Stimulated activated CD8-positive, alpha-beta memory T cell treated with anti-CD3 and anti-CD28 coated beads, Interleukin-7, amount 100 ng/mL, for 1 hour (primary cell): ENCODE data around the gene SYNGR3.

Source experiments
- DNase-seq, 2 donors: peaks; one replicate each; pipeline ENCODE4 v3.0.0-alpha.2; 2020; ENCODE audit warnings: low read depth in 2 of 2

The SYNGR3 gene

DNA sequence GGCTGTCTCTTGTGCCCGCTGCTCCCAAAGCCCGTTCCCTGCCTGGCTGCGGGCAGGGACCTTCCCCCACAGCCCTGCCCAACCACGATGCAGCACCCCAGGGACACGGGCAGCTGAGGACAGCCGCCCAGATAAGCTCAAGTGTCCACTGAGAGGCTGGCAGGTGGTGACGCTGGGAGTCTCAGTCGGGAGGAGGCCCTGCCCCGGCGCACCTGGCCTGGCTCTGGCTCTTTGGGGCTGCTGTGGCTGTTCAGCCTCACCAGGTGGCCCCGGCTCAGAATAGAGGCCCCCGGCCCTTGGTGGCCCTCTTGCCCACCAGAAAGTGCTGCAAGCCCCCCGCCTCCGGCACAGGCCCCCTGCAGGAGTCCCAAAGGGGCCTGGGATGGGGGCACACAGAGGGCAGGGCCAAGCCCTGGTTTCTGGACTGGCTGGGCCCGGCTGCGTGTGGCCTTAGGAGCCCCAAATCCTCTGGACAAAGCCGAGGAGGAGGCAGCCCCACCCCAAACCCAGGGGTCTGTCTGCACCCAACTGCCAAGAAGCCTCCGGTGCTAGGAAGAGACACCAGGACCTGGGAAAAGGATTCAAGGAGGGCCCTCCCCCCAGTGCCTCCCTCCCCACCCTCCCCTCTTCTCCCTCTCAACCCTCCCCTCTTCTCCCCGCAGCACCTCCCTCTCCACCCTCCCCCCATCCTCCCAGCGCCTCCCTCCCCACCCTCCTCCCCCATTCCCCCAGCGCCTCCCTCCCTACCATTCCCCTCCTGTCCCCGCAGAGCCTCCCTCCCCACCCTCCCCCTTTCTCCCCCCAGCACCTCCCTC, 52.6 kb downstream of the SYNGR3 start:
- no peak for DNase-seq

DNA sequence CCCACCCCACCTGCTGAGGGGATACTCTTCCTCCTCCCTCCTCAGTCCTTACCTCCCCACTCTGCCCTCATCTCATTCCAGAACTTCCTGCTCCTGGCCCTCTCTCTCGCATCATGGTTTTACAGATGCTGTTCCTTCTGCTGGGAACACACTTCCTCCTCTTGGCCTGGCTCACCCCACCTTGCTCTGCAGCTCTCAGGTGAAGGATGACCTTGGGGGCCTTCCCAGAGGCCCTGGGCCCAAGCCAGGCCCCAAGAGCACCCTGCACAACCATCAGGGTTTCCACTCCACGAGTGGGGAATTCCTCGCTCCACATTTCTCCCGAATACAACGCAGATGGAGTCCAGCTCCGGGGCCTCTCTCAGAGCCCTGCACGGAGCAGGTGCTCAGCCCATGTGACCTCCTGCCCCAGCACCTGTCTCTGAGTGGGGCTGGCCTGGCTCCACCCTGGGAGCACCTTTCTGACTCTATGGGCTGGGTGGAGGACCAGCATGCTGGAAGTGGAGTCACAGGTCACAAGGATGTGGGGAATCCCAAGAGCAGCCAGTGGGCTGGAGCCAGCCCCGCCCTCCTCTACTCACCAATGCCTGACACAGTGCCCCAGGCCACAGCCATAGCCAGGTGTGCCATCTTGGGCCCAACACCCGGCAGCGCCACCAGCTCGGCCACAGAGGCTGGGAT, 53.4 kb downstream of the SYNGR3 start:
- DNase-seq, result no peak
